ENCODE data around the gene ZNF414.

ZNF414 gene

DNA sequence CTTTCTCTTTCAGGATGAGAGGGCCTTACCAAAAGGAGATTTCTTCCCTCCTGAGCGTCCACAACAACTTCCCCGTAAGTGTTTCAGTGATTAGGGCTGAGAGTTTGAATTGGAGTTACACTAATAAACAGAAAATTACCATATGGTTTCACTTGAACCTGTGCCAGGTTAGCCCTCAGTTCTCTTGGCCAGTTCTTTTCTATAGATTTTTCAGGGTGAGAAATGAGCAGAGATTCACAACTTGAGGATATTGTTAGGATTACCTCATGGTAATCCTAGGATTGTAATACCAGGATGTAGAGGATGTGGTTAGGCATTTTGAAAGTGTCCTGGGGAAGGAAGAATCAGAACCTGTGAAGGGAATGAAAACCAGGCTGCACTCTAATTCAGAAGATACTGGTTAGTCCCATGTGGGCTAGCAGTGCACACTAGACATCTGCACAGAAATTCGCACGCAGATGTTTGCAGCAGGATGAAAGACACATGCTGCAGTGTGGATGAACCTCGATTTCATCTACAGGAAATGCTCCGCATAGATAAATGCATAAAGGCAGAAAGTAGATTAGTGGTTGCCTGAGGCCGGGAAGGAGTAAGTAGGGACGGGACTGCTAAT, 45.1 kb downstream of the ZNF414 start:
- no peak overlapping the region for H3K27ac ChIP-seq (ENCODE audit: extremely low read depth, low read depth, low read length)
- CTCF ChIA-PET = interaction anchor here (1.1 kb wide), 1 partner anchor 115 kb away, joined by 3 read pairs; no protein-coding TSS in a partner anchor
- no peak for TF ChIP-seq ZNF184 (tag by site-specific recombination; IDR thresholded peaks at IDR 0.05)
- no peak for TF ChIP-seq ZNF747 (tag by site-specific recombination; IDR thresholded peaks at IDR 0.05)
- no peak for TF ChIP-seq KLF10 (tag by site-specific recombination; IDR thresholded peaks at IDR 0.05)
- TF ChIP-seq, protein P1, sequence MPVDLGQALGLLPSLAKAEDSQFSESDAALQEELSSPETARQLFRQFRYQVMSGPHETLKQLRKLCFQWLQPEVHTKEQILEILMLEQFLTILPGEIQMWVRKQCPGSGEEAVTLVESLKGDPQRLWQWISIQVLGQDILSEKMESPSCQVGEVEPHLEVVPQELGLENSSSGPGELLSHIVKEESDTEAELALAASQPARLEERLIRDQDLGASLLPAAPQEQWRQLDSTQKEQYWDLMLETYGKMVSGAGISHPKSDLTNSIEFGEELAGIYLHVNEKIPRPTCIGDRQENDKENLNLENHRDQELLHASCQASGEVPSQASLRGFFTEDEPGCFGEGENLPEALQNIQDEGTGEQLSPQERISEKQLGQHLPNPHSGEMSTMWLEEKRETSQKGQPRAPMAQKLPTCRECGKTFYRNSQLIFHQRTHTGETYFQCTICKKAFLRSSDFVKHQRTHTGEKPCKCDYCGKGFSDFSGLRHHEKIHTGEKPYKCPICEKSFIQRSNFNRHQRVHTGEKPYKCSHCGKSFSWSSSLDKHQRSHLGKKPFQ (tag by site-specific recombination; IDR thresholded peaks at IDR 0.05) = no peak
- no peak for TF ChIP-seq ZNF670 (tag by site-specific recombination; IDR thresholded peaks at IDR 0.05; ENCODE audit: low read depth)
- no peak for TF ChIP-seq ZNF37A (tag by site-specific recombination; IDR thresholded peaks at IDR 0.05)
- TF ChIP-seq SP2 (tag by site-specific recombination; IDR thresholded peaks at IDR 0.05) = no peak
- no peak for TF ChIP-seq ZNF23 (tag by site-specific recombination; IDR thresholded peaks at IDR 0.05; ENCODE audit: borderline replicate concordance)
- no peak for TF ChIP-seq ZNF560 (tag by site-specific recombination; IDR thresholded peaks at IDR 0.05; ENCODE audit: borderline replicate concordance)
- no peak for TF ChIP-seq ZNF404 (tag by site-specific recombination; IDR thresholded peaks at IDR 0.05)
- TF ChIP-seq ZNF571 (tag by site-specific recombination; IDR thresholded peaks at IDR 0.05) = no peak
- no peak for TF ChIP-seq GLIS1 (tag by site-specific recombination; IDR thresholded peaks at IDR 0.05)
- no peak for TF ChIP-seq OVOL3 (tag by site-specific recombination; IDR thresholded peaks at IDR 0.05)
- TF ChIP-seq, protein P2, sequence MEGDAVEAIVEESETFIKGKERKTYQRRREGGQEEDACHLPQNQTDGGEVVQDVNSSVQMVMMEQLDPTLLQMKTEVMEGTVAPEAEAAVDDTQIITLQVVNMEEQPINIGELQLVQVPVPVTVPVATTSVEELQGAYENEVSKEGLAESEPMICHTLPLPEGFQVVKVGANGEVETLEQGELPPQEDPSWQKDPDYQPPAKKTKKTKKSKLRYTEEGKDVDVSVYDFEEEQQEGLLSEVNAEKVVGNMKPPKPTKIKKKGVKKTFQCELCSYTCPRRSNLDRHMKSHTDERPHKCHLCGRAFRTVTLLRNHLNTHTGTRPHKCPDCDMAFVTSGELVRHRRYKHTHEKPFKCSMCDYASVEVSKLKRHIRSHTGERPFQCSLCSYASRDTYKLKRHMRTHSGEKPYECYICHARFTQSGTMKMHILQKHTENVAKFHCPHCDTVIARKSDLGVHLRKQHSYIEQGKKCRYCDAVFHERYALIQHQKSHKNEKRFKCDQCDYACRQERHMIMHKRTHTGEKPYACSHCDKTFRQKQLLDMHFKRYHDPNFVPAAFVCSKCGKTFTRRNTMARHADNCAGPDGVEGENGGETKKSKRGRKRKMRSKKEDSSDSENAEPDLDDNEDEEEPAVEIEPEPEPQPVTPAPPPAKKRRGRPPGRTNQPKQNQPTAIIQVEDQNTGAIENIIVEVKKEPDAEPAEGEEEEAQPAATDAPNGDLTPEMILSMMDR (tag by site-specific recombination; IDR thresholded peaks at IDR 0.05) = no peak

DNA sequence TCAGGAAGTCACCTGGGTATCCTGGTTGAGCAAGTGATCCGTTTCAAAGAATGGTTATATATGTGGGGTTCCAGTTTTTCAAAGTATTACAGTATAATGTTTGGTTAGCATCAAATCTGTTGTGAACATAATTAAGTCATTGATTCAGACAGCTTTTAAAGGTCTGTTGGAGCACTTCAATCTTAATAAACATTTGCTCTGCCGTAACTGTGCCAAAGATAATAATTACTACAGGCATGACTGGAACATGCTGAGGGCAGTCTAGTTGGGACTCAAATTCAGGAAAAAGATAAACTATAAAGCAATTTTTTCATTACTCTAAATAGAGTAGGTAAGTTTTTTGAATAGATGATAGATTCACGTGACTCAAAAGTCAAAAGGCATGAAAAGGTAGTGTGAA, 45.8 kb downstream of the ZNF414 start:
- Histone ChIP-seq H3K4me3 (ENCODE audit: low read depth, low read length) (no peak overlapping the region), H3K4me1 (ENCODE audit: control insufficient read depth, insufficient read depth, low read length) (no peaks in the 10 kb centered on the region), H3K36me3 (ENCODE audit: control insufficient read depth in 2 of 2, insufficient read depth in 1 of 2, low read length in 2 of 2) (peaks cover 90 to 100% of the 10 kb centered on the region in 2 experiments), H3K27ac (ENCODE audit: extremely low read depth, low read depth, low read length) (no peak overlapping the region), H3K9me3 (ENCODE audit: control insufficient read depth, insufficient read depth, low read depth, low read length) (no peaks in the 10 kb centered on the region)
- ChIA-PET CTCF (interaction anchor here (0.8 kb wide), 1 partner anchor 37 kb away, joined by 3 read pairs; no protein-coding TSS in a partner anchor), POLR2A (no interaction called here)
- no peak for TF ChIP-seq ZNF596 (tag by site-specific recombination; IDR thresholded peaks at IDR 0.05)
- TF ChIP-seq ZIC2 (tag by site-specific recombination; IDR thresholded peaks at IDR 0.05) = no peak
- TF ChIP-seq TRIM28 (IDR thresholded peaks at IDR 0.05; ENCODE audit: borderline replicate concordance, low read length) = no peak
- TF ChIP-seq ZBTB17 (tag by site-specific recombination; IDR thresholded peaks at IDR 0.05) = no peak
- no peak for TF ChIP-seq SP2 (tag by site-specific recombination; IDR thresholded peaks at IDR 0.05)
- TF ChIP-seq ZNF214 (tag by site-specific recombination; IDR thresholded peaks at IDR 0.05; ENCODE audit: borderline replicate concordance) = no peak
- TF ChIP-seq ZNF311 (tag by site-specific recombination; IDR thresholded peaks at IDR 0.05; ENCODE audit: borderline replicate concordance) = no peak

More for the DNA sequence above, 45.1 kb downstream of the ZNF414 start:
- no peaks in the 10 kb centered on the region for H3K9me3 ChIP-seq (ENCODE audit: control insufficient read depth, insufficient read depth, low read depth, low read length)
- no peak overlapping the region for H3K4me3 ChIP-seq (ENCODE audit: low read depth, low read length)
- no peaks in the 10 kb centered on the region for H3K4me1 ChIP-seq (ENCODE audit: control insufficient read depth, insufficient read depth, low read length)
- POLR2A ChIA-PET = no interaction called here
- peaks cover 90 to 100% of the 10 kb centered on the region in 2 experiments for H3K36me3 ChIP-seq (ENCODE audit: control insufficient read depth in 2 of 2, insufficient read depth in 1 of 2, low read length in 2 of 2)

DNA sequence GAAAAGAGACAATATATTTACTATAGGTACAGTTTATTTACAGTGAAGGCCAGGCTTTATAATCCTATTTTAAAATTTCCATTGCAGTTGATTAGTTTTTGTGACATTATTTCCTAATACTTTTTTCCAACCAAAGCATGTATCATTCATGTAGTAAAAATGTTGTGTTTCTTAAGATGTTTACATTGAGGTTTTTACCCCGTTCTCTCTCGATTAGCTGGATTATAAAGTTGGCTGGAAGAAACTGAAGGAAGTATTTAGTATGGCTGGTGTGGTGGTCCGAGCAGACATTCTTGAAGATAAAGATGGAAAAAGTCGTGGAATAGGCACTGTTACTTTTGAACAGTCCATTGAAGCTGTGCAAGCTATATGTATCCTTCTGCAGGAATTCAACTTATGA, 47.9 kb downstream of the ZNF414 start:
- peaks cover 74 to 93% of the 10 kb centered on the region in 2 experiments for H3K36me3 ChIP-seq (ENCODE audit: control insufficient read depth in 2 of 2, insufficient read depth in 1 of 2, low read length in 2 of 2)
- TF ChIP-seq, protein P3, sequence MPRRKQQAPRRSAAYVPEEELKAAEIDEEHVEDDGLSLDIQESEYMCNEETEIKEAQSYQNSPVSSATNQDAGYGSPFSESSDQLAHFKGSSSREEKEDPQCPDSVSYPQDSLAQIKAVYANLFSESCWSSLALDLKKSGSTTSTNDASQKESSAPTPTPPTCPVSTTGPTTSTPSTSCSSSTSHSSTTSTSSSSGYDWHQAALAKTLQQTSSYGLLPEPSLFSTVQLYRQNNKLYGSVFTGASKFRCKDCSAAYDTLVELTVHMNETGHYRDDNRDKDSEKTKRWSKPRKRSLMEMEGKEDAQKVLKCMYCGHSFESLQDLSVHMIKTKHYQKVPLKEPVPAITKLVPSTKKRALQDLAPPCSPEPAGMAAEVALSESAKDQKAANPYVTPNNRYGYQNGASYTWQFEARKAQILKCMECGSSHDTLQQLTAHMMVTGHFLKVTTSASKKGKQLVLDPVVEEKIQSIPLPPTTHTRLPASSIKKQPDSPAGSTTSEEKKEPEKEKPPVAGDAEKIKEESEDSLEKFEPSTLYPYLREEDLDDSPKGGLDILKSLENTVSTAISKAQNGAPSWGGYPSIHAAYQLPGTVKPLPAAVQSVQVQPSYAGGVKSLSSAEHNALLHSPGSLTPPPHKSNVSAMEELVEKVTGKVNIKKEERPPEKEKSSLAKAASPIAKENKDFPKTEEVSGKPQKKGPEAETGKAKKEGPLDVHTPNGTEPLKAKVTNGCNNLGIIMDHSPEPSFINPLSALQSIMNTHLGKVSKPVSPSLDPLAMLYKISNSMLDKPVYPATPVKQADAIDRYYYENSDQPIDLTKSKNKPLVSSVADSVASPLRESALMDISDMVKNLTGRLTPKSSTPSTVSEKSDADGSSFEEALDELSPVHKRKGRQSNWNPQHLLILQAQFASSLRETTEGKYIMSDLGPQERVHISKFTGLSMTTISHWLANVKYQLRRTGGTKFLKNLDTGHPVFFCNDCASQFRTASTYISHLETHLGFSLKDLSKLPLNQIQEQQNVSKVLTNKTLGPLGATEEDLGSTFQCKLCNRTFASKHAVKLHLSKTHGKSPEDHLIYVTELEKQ (tag by site-specific recombination; IDR thresholded peaks at IDR 0.05; ENCODE audit: borderline replicate concordance) = no peak
- TF ChIP-seq ZNF155 (tag by site-specific recombination; IDR thresholded peaks at IDR 0.05) (no peak), REPIN1 (tag by site-specific recombination; IDR thresholded peaks at IDR 0.05; ENCODE audit: low read depth) (no peak), ZNF514 (tag by site-specific recombination; IDR thresholded peaks at IDR 0.05) (no peak)
- TF ChIP-seq, protein P4, sequence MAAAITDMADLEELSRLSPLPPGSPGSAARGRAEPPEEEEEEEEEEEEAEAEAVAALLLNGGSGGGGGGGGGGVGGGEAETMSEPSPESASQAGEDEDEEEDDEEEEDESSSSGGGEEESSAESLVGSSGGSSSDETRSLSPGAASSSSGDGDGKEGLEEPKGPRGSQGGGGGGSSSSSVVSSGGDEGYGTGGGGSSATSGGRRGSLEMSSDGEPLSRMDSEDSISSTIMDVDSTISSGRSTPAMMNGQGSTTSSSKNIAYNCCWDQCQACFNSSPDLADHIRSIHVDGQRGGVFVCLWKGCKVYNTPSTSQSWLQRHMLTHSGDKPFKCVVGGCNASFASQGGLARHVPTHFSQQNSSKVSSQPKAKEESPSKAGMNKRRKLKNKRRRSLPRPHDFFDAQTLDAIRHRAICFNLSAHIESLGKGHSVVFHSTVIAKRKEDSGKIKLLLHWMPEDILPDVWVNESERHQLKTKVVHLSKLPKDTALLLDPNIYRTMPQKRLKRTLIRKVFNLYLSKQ (tag by site-specific recombination; IDR thresholded peaks at IDR 0.05; ENCODE audit: borderline replicate concordance) = no peak

More for the DNA sequence above, 47.9 kb downstream of the ZNF414 start:
- CTCF ChIA-PET = interaction anchor here (0.6 kb wide), 2 partner anchors 21 to 125 kb away, joined by 3 read pairs; no protein-coding TSS in a partner anchor
- Histone ChIP-seq H3K9me3 (ENCODE audit: control insufficient read depth, insufficient read depth, low read depth, low read length) (no peaks in the 10 kb centered on the region), H3K4me1 (ENCODE audit: control insufficient read depth, insufficient read depth, low read length) (peaks cover under 1% of the 10 kb centered on the region), H3K4me3 (ENCODE audit: low read depth, low read length) (no peak overlapping the region), H3K27ac (ENCODE audit: extremely low read depth, low read depth, low read length) (no peak overlapping the region)
- POLR2A ChIA-PET = no interaction called here
